ENCODE results near the gene POLD3.
"Not testable (repeated sequence)": the region's sequence is repeated elsewhere in the genome, so short reads cannot be mapped to it uniquely, and the experiment has no call there.

Gene POLD3

DNA sequence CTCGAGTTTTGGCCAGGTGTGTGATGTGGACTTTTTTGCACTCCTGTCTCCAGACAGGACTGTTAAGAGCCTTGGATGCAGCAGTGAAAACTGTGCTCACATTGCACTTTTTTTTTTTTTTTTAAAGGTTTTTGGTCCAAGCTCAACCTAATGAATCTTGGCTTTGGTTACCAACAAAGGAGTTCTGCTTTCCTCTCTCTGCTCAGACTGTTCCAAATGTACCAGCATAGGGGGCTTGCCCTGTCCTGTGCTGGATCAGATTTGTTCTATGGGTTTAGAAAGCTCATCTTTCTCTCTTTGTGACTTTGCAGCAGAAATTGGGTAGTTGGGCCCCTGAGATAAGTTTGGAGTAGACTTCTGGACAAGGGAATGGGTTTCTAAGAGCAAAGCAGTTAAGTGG, 45.3 kb downstream of the POLD3 start:
- no peak for DNase-seq (ENCODE audit: low read depth)

DNA sequence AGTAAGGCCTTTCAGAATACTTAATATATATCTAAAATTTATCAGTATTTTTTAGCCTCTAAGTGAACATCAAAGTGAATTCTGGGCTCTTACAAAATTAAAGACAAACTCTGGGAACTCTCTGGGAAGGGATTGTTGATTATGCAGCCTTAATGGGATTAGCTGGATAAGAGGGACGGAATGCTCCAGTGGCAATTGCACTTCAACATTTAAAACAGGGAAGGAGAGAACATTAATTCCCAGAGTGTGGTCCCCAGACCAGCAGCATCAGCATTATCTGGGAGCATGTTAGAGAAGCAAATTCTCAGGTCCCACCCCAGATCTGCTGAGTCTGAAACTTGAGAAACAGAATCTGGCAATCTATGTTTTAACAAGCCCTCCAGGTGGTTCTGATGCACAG, 46.5 kb downstream of the POLD3 start:
- DNase-seq (ENCODE audit: low read depth): no peak

DNA sequence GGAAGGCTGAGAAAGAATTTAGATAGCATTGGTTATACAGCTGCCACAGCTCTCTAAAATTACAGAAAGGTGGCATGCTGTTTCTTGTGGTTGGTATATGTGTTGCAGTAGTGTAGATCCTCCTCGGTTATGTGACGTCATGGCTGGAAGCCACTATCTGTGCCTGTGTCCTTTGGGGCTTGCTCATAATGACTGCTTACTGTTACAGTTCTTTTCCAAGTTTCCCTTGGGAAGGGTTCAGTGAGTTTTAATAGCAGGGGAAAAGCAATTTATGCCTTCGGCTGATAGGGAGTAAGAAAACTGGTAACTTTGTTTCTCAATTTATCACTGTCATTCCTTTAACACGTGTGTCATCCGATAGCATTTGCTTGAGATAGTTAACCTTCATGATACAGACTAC, 47.2 kb downstream of the POLD3 start:
- DNase-seq (ENCODE audit: low read depth): no peak

GRCh38 chr11:74641289-74641688, 48.9 kb downstream of the POLD3 start:
- no peak for DNase-seq (ENCODE audit: low read depth)

DNA sequence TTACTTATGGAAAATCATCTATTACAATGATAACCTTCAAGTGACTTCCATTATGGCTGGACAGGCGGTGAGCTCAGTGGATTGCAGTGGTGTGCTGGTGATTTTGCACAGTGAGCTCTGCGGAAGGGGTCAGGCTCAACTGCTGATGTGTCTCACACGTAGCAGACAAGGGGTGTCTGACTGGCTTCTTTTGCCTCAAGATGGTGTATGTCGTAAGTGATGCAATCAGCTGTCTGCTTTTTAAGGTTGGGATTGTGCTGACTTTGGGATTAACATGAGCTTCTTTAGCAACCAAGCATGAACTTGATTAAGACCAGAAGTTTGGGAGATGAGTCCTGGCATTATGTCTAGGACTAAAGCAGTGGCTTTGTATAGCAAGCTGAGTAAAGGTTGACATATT, 49.5 kb downstream of the POLD3 start:
- no peak for DNase-seq (ENCODE audit: low read depth)

DNA sequence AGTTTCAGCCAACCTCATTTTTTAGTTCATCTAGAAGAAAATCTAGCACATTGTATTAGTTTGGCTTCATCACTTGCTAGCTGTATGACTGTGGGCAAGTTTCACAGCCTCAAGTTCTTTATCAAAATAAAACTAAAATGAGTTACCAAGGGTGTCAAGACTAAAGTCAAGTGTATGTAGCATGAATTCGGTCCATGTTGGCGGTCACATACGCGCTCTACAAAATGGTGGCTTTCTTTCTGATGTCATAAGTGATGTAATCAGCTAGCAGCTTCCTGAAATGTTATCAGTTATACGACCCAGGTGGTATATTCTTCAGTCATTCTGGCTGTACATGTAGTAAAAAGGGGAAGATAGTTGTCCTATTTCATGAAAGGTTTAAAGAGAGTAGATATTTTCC, 50.5 kb downstream of the POLD3 start:
- no peak for DNase-seq (ENCODE audit: low read depth)

DNA sequence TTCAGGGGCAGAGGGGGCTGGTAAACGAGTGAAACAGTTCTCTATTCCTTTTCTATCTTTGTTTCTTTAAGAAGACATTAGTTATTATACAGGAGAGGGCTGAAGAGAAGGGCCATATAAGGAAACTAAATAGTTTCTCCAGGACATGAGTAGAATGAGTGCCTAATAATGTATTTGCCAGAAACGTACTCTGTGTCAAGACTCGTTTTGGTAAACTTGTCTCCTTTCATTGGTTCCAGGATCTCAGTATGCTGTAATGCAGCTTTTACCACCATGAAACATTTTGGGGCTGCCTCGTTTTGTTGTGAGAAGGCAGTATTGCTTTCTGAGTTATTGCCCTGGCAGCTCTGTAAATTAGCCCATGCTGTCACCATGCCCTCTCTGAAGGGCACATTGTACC, 51.7 kb downstream of the POLD3 start:
- DNase-seq (ENCODE audit: low read depth): no peak

- DNase-seq (ENCODE audit: low read depth): no peak
These were observed 53.8 kb downstream of the POLD3 start for GRCh38 chr11:74646215-74646614.

- no peak for DNase-seq (ENCODE audit: low read depth)
These were observed 54.6 kb downstream of the POLD3 start for GRCh38 chr11:74646954-74647353.

DNA sequence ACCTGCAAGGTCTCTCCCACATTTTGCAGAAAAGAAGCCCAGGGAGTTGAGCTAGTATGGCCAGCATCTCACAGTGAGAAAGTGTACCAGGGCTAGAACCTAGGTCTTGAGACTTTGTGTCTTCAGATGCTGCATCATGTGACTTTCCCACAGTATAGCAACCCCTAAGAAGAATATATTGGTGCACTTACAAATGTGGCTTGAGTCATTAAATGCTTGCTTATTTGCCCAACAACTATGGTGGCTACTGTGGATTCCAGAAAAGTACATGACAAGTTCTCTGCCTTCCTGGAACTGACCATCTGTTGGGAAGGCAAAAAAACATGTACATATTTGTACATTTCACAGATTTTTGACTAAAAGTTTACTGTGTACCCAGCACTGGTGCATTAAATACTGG, 55.0 kb downstream of the POLD3 start:
- DNase-seq (ENCODE audit: low read depth): no peak

DNA sequence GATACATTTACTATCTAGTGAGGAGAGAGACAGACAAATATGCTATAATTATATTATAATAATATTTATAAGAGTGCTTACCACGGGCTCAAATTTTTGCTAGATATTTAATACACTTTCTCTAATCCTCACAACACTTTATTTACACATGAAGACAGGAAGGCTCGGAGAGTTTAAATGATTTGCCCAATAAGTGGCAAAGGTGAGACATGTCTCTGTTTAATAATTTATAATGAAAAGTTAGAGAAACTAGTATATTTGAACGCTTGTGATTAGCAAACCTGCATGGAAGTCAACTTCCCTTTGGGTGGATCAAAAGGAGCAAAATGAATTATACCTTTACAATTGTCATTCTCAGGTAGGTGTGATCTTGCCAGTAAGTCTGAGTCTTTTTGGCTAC, 55.4 kb downstream of the POLD3 start:
- no peak for DNase-seq (ENCODE audit: low read depth)

GRCh38 chr11:74648894-74649293, 56.5 kb downstream of the POLD3 start:
- DNase-seq (ENCODE audit: low read depth): no peak

DNA sequence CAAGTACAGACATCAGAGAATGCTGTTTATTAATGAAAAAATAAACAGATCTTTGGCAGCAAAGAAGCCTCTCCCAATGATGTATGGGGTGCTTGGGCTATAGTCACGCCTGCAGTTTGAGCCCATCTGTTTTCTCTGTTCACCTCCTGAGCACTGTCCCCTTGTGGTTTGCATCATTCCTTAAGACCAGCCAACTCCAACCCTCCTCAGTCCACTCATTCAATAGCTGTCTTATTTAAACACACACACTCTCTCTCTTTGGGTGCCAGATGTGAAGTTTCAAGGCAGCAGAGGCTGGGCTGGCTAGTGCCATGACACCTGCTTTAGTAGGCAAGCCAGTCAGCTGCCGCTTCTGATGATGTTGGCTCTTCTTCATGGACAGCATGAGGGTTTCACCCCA, 58.1 kb downstream of the POLD3 start:
- no peak for DNase-seq (ENCODE audit: low read depth)

GRCh38 chr11:74654976-74655375, 62.6 kb downstream of the POLD3 start:
- DNase-seq (ENCODE audit: low read depth): no peak

DNA sequence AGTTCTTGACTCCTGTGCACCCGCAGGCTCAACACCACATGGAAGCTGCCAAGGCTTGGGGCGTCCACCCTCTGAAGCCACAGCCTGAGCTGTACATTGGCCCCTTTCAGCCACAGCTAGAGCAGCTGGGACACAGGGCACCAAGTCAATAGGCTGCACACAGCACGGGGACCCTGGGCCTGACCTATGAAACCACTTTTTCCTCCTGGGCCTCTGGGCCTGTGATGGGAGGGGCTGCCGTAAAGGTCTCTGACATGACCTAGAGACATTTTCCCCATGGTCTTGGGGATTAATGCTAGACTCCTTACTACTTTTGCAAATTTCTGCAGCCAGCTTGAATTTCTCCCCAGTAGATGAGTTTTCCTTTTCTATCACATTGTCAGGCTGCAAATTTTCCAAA, 66.7 kb downstream of the POLD3 start:
- DNase-seq (ENCODE audit: low read depth): not testable (repeated sequence)

DNA sequence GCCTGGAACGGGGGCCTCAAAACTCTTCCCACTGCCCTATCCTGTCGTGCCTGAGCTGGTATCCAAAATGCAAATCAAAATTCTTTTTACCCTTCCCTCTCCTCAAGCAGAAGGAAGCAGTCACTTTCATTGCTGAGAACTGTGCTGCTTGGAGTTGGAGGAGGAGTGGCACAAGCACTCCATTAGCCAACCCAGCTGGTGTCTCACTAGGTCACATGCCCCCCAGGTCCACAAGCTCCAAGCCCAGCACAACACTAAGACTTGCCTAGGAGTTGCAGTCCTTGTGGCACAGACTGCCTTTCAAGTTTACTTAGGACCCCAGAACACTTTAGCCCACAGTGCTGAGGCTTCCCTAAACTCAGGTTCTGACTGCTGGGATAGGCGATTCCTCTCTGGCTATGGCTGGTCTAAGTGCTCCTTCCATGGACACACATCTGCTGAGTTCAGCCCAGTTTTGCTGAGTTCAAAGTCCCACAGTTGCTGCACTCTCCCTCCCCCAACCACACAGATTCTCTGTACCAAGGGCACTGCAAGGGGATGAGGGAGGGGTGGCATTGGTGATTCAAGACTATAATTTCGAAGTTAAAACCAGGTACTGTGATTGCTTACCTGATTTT, 70.2 kb downstream of the POLD3 start:
- DNase-seq (ENCODE audit: low read depth): no peak

GRCh38 chr11:74663315-74663714, 70.9 kb downstream of the POLD3 start:
- no peak for DNase-seq (ENCODE audit: low read depth)

DNA sequence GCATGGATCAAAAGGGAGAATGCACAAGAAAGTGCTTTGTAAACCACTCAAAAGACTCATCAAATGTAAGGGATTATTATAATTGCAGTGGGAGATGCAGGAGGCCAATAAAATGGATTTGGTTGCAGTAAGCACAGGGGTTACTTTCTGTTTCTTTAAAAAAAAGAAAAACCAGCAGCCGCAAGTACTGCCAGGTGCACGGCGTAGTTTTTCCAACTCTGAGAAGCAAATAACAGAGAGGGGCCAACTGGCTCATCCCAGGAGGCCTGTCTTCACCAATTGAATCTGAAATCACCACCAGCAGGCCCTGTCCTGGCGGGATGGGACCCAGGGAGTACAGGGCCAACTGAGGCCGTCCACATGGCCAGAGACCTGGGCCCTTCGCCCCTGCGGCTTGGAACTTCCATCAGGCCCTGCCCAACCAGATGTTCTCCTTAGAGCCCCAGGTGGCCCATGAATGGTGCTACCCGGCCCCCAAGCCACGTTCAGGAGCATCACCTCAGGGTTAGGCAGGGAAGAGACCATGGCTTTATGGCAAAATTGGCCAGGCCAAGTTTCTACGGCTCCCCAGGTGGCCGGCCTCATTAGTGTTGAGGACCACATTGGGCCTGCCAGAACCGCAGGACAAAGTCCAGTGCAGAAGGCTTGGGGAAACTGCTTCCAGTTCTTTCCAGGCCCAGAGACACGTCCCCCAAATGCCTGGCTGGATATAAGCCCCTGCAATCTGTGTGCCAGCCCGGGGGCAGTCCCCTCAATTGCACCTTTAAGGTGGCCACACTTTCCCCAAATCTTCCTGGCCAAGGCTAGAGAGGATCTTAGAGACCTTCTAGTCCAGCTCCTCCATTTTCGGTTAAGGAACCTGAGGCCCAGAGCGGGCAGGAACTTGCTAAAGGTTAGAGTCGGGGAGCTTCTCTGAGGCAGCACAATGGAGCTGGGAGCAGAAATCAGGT, 77.1 kb downstream of the POLD3 start:
- no peak for DNase-seq (ENCODE audit: low read depth)

DNA sequence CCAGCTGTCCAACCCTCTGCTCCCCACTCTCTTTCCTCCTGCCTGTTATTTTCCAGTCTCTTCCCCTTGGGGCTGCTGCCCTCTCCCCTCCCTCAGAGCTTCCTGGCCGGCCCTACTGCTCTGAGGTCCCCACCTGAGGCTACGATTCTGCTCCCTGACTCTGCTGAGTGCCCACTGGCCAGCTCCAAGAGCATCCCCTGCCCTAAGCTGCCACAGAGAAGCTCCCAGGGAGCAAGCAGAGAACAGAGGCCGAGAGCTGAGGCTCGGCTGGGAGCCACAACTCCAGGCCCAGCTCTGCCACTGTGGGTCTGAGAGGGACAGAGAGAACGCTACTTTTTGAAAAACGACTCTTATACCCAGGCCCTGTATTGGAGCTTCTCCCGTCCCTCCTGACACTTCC, 77.8 kb downstream of the POLD3 start:
- no peak for DNase-seq (ENCODE audit: low read depth)

DNA sequence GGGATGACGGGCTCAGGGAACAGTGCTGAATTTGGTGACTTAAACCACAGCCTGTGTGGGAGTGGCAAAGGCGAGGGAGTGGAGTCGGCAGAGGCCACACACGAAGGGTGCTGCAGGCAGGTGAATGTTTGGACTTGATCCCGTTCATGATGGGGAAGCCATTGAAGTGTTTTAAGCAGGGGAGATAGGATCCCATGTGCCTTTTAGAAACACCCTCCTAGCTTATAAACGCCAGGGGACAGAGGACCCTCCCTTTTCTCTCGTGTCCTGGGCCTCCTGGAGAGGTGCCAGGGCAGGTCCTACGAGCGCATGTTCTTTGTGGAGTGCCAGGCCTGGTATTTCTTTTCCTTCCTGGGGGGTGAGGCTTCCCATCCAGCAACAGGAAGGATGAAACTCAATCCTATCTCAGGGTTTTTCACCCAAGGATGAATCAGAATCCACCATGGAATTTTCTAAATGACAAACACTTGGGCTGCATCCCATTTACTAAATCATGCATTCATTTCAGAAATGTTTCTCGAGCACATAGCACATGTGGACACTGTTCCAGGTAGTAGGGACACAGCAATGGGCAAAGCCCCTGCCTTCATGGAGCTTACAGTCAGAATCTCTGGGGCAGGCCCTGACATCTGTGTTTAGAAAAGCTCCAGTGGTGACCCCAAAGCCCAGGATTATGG, 79.3 kb downstream of the POLD3 start:
- peak; percentile 22 for DNase-seq (ENCODE audit: low read depth)

DNA sequence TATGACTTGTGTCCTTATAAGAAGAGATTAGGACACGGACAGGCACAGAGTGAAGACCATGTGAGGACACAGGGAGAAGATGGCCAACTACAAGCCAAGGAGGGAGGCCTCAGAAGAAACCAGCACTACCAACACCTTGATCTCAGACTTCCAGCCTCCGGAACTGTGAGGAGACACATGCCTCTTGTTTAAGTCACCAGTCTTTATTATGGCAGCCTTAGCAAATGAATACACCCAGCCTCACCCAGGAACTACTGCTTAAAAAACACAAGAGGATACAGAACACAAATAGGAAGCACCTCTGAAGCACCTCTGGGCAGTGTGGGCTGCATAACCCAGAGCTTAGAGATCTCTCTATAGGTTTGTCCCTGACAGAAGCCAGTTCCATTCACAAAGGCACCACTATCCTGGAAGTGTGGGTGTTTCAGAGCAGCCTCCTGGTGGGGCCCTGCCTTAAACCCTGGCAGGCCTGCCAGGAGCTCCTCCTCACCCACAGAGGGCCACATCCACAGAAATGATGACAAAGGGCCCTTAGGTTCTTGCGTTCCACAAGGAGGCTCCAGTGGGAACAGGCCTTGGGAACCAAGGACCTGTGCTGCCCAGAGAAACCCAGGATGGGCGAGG, 80.1 kb downstream of the POLD3 start:
- DNase-seq (ENCODE audit: low read depth): no peak

DNA sequence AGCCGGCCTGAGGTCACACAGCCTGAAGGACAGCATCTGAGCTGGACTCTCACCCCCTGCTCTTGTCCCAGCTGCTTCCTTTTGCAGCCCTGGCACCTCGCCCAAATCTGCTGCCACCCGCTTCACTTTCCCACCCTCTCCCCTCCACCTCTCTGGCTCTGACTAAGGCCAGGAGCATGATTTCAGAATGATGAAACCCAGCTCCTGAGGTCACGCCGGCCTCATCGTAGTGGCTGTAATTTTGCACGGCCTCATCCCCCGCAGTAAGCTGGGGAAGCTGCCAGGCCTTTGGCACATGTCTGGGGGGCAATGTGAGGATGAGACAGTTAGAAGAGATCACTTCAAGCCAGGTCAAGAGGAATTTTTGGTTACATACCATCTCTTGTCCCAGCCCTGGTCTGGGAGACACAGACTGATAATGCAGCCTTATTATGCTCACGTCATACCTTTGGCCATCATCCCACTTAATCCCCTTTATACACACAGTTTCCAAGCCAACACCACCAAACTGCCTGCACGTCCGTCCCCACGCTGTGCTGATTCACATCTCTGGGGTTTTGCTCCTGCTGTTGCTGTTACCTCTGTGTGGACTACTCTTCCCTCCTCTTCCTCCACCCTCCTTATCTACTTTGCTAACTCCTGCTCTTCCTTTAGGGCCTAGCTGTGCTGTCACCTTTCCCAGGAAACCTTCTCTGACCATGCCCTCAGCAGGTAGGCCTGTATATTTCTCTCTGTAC, 80.7 kb downstream of the POLD3 start:
- DNase-seq (ENCODE audit: low read depth): peak; percentile 96
